Suprapubic skin (tissue), 3 donors: ENCODE measurements around the gene CNTRL.

ENCODE experiments used
- CTCF ChIP-seq, 2 donors: fragments of 200-600 bp in 1 of 2; fragments of 450-650 bp in 1 of 2; sonication (generic) in 1 of 2; IDR thresholded peaks; one replicate each; pipeline ENCODE4 v1.5.1; 2016 to 2019; ENCODE audit warnings: antibody characterized with exemption in 2 of 2, mild to moderate bottlenecking in 1 of 2, moderate library complexity in 1 of 2
- EP300 ChIP-seq: sonication (generic); formaldehyde crosslinking; IDR thresholded peaks from one replicate; pipeline ENCODE4 v1.6.1; 2017; ENCODE audit warnings: antibody characterized with exemption
- POLR2A ChIP-seq, 2 donors: fragments of 450-650 bp; IDR thresholded peaks; one replicate each; pipeline ENCODE4 v1.6.1; 2017; ENCODE audit warnings: antibody characterized with exemption in 2 of 2, mild to moderate bottlenecking in 2 of 2, moderate library complexity in 2 of 2

GRCh38 chr9:121069396-121069795 lies 5.4 kb upstream of the CNTRL start:
- TF ChIP-seq POLR2A (IDR thresholded peaks at IDR 0.05): no peak
- no peak for TF ChIP-seq EP300
- no peak for TF ChIP-seq CTCF (IDR thresholded peaks at IDR 0.05)
